Omental fat pad (tissue), 4 donors: ENCODE measurements around the gene SRP14. TPM values are rescaled to one million over a fixed set of nuclear protein-coding genes. Genes with fewer than 3 reads are reported as not detected.

ENCODE experiments used
- ATAC-seq: fragments of 150-250 bp; one replicate; pipeline ENCODE4 v1.9.1; 2016; ENCODE audit warnings: mild to moderate bottlenecking, moderate library complexity; ENCODE audit not compliant: low FRiP score
- DNase-seq: peaks from one replicate; pipeline ENCODE4 v3.0.0-alpha.2; 2019; ENCODE audit warnings: low spot score
- CTCF ChIP-seq, 3 donors: fragments of 450-650 bp; IDR thresholded peaks; one replicate each; pipeline ENCODE4 v1.5.1; 2016 to 2017; ENCODE audit warnings: antibody characterized with exemption in 3 of 3, mild to moderate bottlenecking in 3 of 3, moderate library complexity in 2 of 3
- total RNA-seq, 4 donors: library from RNA; depleted of rRNA; stranded (reverse); fragments of >200 nt; gene quantifications; one replicate each; pipeline ENCODE4 v1.1.0, GENCODE V29; 2016

Gene SRP14
- total RNA-seq, 4 donors from 2014 or later: 276 to 299 (median 286) TPM

DNA sequence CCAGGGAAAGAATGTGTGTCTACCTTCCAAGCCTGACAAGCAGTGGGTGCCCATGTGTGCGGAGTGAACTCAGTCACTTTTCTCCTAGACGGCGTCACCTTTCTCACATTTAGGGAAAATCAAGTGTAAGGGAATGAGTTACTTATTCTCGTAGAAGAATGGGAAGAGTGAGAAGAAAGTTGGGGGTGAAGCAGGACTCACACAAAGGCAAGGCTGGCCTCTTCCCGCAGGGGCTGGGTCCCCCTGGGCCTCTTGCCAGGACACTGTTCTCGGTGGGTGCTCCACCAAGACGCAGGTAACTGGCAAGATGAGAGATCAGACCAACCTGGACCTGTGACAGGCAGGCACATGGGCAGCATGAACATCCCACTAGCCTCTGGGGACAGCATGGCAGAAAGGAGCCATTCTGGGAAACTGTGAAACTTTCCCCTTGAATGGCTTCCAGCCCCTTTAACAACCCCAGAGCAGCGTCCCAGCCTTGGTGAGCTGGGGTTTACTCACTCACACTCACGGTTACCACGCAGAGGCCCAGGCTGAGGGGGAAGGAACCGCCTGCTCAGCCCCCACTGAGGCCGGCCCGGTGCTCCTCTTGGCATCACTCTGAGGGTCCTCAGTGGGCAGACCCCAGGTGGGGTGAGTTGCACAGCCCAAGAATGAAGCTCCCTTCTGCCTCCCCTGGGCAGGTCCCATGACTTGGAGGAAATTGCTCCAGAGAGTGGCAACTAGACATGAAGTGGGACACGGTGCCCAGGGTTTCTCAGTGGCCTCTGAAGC is 15.0 kb upstream of the SRP14 start:
- TF ChIP-seq CTCF (IDR thresholded peaks at IDR 0.05): no peak
- no peak for DNase-seq
- ATAC-seq: no peak

- ATAC-seq (no peak), DNase-seq (no peak)
- TF ChIP-seq CTCF (IDR thresholded peaks at IDR 0.05): no peak
Observed at GRCh38 chr15:40053079-40053830, 14.3 kb upstream of the SRP14 start.

GRCh38 chr15:40052604-40053003 is 13.6 kb upstream of the SRP14 start:
- DNase-seq: no peak
- no peak for ATAC-seq
- TF ChIP-seq CTCF (IDR thresholded peaks at IDR 0.05): no peak

DNA sequence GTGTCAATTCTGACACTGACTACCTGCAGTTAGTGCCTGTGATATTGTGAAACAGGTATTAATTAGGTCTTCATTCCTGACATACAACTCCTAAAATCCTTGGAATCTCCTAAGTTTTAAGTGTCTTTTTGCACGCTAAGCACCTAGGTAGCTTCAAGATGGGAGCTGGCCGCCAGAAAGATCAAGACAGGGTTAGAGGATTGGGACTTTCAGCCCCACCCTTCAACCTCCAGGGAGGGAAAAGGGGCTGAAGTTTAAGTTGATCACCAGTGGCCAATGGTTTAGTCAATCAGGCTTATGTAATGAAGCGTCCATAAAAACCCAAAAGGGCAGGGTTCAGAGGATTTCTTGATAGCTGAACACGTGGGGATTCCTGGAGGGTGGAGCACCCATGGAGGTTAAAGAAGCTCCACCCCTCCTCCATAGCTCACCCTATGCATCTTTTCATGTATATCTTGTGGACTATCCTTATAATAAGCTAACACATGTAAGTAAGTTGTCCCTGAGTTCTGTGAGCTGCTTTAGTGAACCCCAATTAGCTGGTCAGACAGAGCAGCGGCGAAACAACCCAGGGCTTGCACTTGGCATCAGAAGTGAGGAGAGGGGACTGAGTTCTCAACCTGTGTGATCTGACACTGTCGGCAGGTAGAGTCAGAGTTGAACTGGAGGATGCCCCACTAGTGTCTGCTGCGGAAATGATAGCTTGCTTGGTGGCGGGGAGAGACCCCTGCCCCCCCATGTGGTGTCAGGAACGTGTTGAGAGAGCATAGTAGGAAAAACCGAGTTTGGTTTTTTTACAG is 12.8 kb upstream of the SRP14 start:
- TF ChIP-seq CTCF (IDR thresholded peaks at IDR 0.05): no peak
- ATAC-seq: no peak
- no peak for DNase-seq

DNA sequence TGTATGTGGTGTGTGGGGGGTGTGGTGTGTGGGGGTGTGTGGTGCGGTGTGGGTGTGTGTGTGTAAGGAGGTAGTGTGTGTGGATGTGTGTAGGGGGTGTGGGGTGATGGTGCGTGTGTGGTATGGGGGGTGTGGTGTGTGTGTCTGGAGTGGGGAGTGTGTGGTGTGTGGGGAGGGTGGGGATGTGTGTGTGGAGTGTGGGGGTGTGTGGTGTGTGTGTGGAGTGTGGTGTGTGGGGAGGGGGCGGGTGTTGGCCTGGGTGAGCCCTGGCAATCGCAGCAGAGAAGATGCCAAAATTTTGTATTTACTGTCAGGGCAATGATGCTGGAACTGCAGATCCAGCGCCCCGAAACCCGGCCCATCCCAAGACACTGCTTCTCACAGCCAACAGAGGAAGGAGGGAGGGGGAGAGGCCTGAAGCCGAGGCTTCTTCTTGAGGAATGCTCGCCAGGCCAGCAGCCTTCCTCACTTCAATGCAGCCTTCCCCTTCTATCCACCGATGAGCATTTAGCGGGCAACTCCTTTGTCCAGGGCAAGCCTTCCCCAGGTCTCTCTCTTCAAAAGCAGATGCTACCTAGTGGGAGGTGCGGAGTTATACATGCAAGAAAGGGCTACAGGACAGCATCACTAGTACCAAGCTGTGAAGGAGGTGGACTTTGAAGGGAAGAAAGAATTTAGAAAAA is 11.9 kb upstream of the SRP14 start:
- DNase-seq (no peak), ATAC-seq (peak; percentile 28)
- TF ChIP-seq CTCF (IDR thresholded peaks at IDR 0.05): no peak

DNA sequence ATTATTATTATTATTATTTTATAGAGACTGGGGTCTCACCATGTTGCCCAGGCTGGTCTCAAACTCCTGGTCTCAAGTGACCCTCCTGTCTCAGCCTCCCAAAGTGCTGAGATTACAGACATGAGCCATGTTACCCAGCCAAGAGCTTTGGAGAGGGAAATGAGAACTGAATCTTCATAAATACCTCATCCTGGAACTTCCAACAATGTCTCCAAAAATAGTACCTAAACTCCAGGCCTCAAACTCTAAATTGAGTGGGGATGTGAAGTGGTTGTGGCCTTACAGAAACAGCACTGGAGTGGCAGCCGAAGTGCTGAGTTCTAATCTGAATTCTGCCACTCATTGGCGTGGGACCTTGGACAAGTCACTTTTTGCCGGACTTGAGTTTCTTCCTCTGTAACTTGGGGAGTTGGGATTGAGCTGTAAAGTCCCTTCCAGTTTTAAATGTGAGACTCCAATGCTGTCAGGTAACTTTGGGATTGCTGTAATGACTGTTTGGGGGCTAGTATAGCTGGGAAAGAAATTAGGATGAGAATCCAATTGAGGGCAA is 10.0 kb upstream of the SRP14 start:
- DNase-seq (no peak), ATAC-seq (no peak)
- TF ChIP-seq CTCF (IDR thresholded peaks at IDR 0.05): no peak
